WERI-Rb-1 (cell line): ENCODE data around the gene TSPAN2.
A peak's percentile ranks its signal among the peaks of the same experiment; 100 is the strongest.

ENCODE experiments used
- DNase-seq: peaks from one replicate; pipeline ENCODE4 v3.0.0-alpha.2; 2020
- H3K27ac ChIP-seq: fragments of 250-450 bp; sonication (Bioruptor Pico); 2 replicates; pipeline ENCODE4 v1.5.1; 2020; ENCODE audit warnings: mild to moderate bottlenecking, moderate library complexity
- H3K27me3 ChIP-seq: fragments of 250-450 bp; sonication (Bioruptor Pico); 2 replicates; pipeline ENCODE4 v1.5.1; 2021; ENCODE audit warnings: mild to moderate bottlenecking, low read depth, moderate library complexity; ENCODE audit not compliant: insufficient read depth, severe bottlenecking
- H3K36me3 ChIP-seq: fragments of 250-450 bp; sonication (Bioruptor Pico); 2 replicates; pipeline ENCODE4 v1.5.1; 2020; ENCODE audit warnings: mild to moderate bottlenecking, moderate library complexity
- H3K4me3 ChIP-seq: 2 replicates; pipeline ENCODE4 v1.5.1; 2011; ENCODE audit warnings: low read depth, mild to moderate bottlenecking, control low read depth, low read length
- H3K9me3 ChIP-seq: fragments of 250-450 bp; sonication (Bioruptor Pico); 2 replicates; pipeline ENCODE4 v1.5.1; 2021; ENCODE audit warnings: mild to moderate bottlenecking, moderate library complexity; ENCODE audit not compliant: severe bottlenecking
- CTCF ChIP-seq: IDR thresholded peaks from 2 replicates; pipeline ENCODE4 v1.5.1; 2011; ENCODE audit warnings: low read depth, mild to moderate bottlenecking, control low read depth, inconsistent platforms, low read length

The TSPAN2 gene

GRCh38 chr1:115089420-115090185 is at the start of gene TSPAN2:
Gene TSPAN2 (minus strand): TSS chr1:115089503. CDS start chr1:115089432, 71 bp downstream.
- peak; percentile 34 for TF ChIP-seq CTCF
- peak; percentile 91 for DNase-seq
- Histone ChIP-seq H3K9me3 (no peaks in the 10 kb centered on the region), H3K27me3 (no peaks in the 10 kb centered on the region), H3K36me3 (no peaks in the 10 kb centered on the region), H3K27ac (peak within 1 kb of the TSS; percentile 60), H3K4me3 (peak within 1 kb of the TSS; percentile 71)

GRCh38 chr1:115138973-115139372 is 49.7 kb upstream of the TSPAN2 start:
- TF ChIP-seq CTCF, result peak; percentile 93
- DNase-seq, result peak; percentile 83
- Histone ChIP-seq H3K27ac (peak overlapping the region; percentile 6; the same call in 1 of the 2 replicates), H3K27me3 (no peaks in the 10 kb centered on the region), H3K9me3 (no peaks in the 10 kb centered on the region), H3K36me3 (no peaks in the 10 kb centered on the region), H3K4me3 (no peak overlapping the region)

- no peaks in the 10 kb centered on the region for H3K9me3 ChIP-seq
- DNase-seq, result no peak
- no peak overlapping the region for H3K4me3 ChIP-seq
- H3K36me3 ChIP-seq, result no peaks in the 10 kb centered on the region
- no peaks in the 10 kb centered on the region for H3K27me3 ChIP-seq
- no peak for TF ChIP-seq CTCF
- H3K27ac ChIP-seq, result no peak overlapping the region
Measured at GRCh38 chr1:115138271-115138670, 49.0 kb upstream of the TSPAN2 start.

- no peak for DNase-seq
Measured at GRCh38 chr1:115137191-115137590, 47.9 kb upstream of the TSPAN2 start.

GRCh38 chr1:115136706-115137105 is 47.4 kb upstream of the TSPAN2 start:
- Histone ChIP-seq H3K9me3 (no peaks in the 10 kb centered on the region), H3K4me3 (no peak overlapping the region), H3K27ac (no peak overlapping the region), H3K27me3 (no peaks in the 10 kb centered on the region), H3K36me3 (no peaks in the 10 kb centered on the region)
- no peak for TF ChIP-seq CTCF
- no peak for DNase-seq

More at GRCh38 chr1:115137191-115137590, 47.9 kb upstream of the TSPAN2 start:
- Histone ChIP-seq H3K36me3 (no peaks in the 10 kb centered on the region), H3K9me3 (no peaks in the 10 kb centered on the region), H3K4me3 (no peak overlapping the region), H3K27ac (no peak overlapping the region), H3K27me3 (no peaks in the 10 kb centered on the region)
- TF ChIP-seq CTCF, result no peak
